Osteocyte (in vitro differentiated cells): ENCODE data around the gene NFATC4. TPM values are rescaled to one million over a fixed set of nuclear protein-coding genes. Genes with fewer than 3 reads are reported as not detected.

Experiments used
- DNase-seq: peaks from one replicate; pipeline ENCODE4 v3.0.0; 2021; ENCODE audit warnings: mixed read lengths; ENCODE audit not compliant: unreplicated experiment; ENCODE audit errors: extremely low spot score
- H3K27ac Mint-ChIP-seq: one replicate; pipeline ENCODE4 v1.8.0; 2021; ENCODE audit warnings: mild to moderate bottlenecking, mixed read lengths; ENCODE audit not compliant: unreplicated experiment
- H3K27me3 Mint-ChIP-seq: one replicate; pipeline ENCODE4 v1.8.0; 2021; ENCODE audit warnings: mixed read lengths; ENCODE audit not compliant: unreplicated experiment
- H3K36me3 Mint-ChIP-seq: one replicate; pipeline ENCODE4 v1.8.0; 2021; ENCODE audit warnings: mixed read lengths; ENCODE audit not compliant: unreplicated experiment
- H3K4me1 Mint-ChIP-seq: one replicate; pipeline ENCODE4 v1.8.0; 2021; ENCODE audit warnings: mixed read lengths; ENCODE audit not compliant: unreplicated experiment
- H3K4me3 Mint-ChIP-seq: one replicate; pipeline ENCODE4 v1.8.0; 2021; ENCODE audit warnings: mild to moderate bottlenecking, moderate library complexity, mixed read lengths; ENCODE audit not compliant: unreplicated experiment
- H3K9me3 Mint-ChIP-seq: one replicate; pipeline ENCODE4 v1.8.0; 2021; ENCODE audit warnings: mixed read lengths; ENCODE audit not compliant: unreplicated experiment
- total RNA-seq: library from RNA; stranded (reverse); gene quantifications from 2 replicates; pipeline ENCODE4 v1.2.1, GENCODE V29; 2021
- TF ChIP-seq, protein P1 (sequence below): fragments of 200-600 bp; sonication (generic); IDR thresholded peaks from 2 replicates; pipeline ENCODE4 v1.5.0; 2021; ENCODE audit warnings: antibody characterized with exemption, mild to moderate bottlenecking, moderate library complexity

The NFATC4 gene
- total RNA-seq, 1 donor from 2014 or later: 223 TPM

- H3K27me3 Mint-ChIP-seq: peaks cover 5% of the 10 kb centered on the region
- TF ChIP-seq, protein P1, sequence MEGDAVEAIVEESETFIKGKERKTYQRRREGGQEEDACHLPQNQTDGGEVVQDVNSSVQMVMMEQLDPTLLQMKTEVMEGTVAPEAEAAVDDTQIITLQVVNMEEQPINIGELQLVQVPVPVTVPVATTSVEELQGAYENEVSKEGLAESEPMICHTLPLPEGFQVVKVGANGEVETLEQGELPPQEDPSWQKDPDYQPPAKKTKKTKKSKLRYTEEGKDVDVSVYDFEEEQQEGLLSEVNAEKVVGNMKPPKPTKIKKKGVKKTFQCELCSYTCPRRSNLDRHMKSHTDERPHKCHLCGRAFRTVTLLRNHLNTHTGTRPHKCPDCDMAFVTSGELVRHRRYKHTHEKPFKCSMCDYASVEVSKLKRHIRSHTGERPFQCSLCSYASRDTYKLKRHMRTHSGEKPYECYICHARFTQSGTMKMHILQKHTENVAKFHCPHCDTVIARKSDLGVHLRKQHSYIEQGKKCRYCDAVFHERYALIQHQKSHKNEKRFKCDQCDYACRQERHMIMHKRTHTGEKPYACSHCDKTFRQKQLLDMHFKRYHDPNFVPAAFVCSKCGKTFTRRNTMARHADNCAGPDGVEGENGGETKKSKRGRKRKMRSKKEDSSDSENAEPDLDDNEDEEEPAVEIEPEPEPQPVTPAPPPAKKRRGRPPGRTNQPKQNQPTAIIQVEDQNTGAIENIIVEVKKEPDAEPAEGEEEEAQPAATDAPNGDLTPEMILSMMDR: no peak
- peak within 1 kb of the TSS; percentile 82 for H3K4me3 Mint-ChIP-seq
- no peaks in the 10 kb centered on the region for H3K9me3 Mint-ChIP-seq
- no peaks in the 10 kb centered on the region for H3K36me3 Mint-ChIP-seq
- DNase-seq: peak; percentile 84
- peak within 1 kb of the TSS; percentile 94 for H3K27ac Mint-ChIP-seq
- H3K4me1 Mint-ChIP-seq: peaks cover 40% of the 10 kb centered on the region
These were observed 33.3 kb upstream of the NFATC4 start, which contains the start of gene ADCY4 for GRCh38 chr14:24334431-24335291. Gene ADCY4 (minus strand): TSS chr14:24335071. CDS start chr14:24334652, 419 bp downstream.

- peaks cover 41% of the 10 kb centered on the region for H3K4me1 Mint-ChIP-seq
- H3K27me3 Mint-ChIP-seq: peaks cover 10% of the 10 kb centered on the region
- peak overlapping the region; percentile 82 for H3K4me3 Mint-ChIP-seq
- no peaks in the 10 kb centered on the region for H3K9me3 Mint-ChIP-seq
- TF ChIP-seq, protein P1: no peak
- DNase-seq: no peak
- H3K36me3 Mint-ChIP-seq: no peaks in the 10 kb centered on the region
- H3K27ac Mint-ChIP-seq: peak overlapping the region; percentile 79
These were observed 32.4 kb upstream of the NFATC4 start for GRCh38 chr14:24335461-24336171.

DNA sequence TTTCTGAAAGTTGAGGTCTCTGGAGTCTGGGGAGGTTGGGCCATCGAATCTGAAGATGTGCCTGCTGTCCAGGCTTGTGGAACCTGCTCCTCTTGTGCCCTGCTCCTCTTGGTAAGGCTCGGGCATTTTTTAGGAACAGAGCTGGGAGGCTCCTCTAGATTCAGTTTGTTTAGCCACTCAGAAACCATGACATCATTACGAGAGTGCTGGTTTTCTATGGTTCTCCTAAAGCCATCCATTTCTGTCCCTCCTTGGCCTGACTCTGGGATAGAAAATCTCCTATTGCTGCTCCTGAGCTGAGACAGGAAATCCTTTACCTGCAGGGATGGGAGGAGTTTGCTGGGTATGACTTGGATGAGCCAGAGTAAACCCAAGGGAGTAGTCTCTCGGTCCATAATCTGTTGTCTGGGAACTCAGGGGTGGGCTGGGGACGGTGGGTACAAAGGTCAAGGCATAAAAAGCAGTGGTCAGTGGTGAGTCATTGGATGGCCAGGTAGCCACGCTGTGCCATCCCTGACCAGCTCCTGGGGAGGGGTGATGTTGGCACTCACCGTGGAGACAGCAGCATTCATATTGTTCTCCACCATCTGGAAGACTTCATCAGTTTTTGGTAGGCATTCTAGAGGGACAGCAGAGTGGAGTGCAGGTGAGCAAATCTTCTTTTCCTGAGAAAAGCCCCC lies 30.7 kb upstream of the NFATC4 start:
- peaks cover 37% of the 10 kb centered on the region for H3K4me1 Mint-ChIP-seq
- H3K27ac Mint-ChIP-seq: no peak overlapping the region
- H3K9me3 Mint-ChIP-seq: no peaks in the 10 kb centered on the region
- no peak overlapping the region for H3K4me3 Mint-ChIP-seq
- TF ChIP-seq, protein P1: no peak
- DNase-seq: no peak
- no peaks in the 10 kb centered on the region for H3K36me3 Mint-ChIP-seq
- peaks cover 19% of the 10 kb centered on the region for H3K27me3 Mint-ChIP-seq

GRCh38 chr14:24337824-24338175 lies 30.2 kb upstream of the NFATC4 start:
- Mint-ChIP-seq H3K36me3 (no peaks in the 10 kb centered on the region), H3K27ac (no peak overlapping the region), H3K4me1 (peaks cover 33% of the 10 kb centered on the region), H3K27me3 (peaks cover 23% of the 10 kb centered on the region), H3K9me3 (no peaks in the 10 kb centered on the region), H3K4me3 (no peak overlapping the region)
- DNase-seq: no peak
- TF ChIP-seq, protein P1: no peak
